ENCODE results near the gene SYNDIG1. TPM values are rescaled to one million over a fixed set of nuclear protein-coding genes. Genes with fewer than 3 reads are reported as not detected.

The SYNDIG1 gene
- total RNA-seq, 2 experiments from 2014 or later: not detected

- H3K27me3 ChIP-seq (ENCODE audit: control insufficient read depth in 1 of 2, insufficient read depth in 2 of 2, low read length in 2 of 2): no peaks in the 10 kb centered on the region
- ATAC-seq (ENCODE audit: poor library complexity) (no peak), DNase-seq (no peak)
- peaks cover 0 to 11% of the 10 kb centered on the region in 2 experiments for H3K9me3 ChIP-seq (ENCODE audit: control insufficient read depth in 1 of 2, insufficient read depth in 1 of 2, low read length in 2 of 2)
- Mint-ChIP-seq H3K4me1 (ENCODE audit: low read depth) (no peaks in the 10 kb centered on the region), H3K9me3 (peaks cover 4% of the 10 kb centered on the region), H3K36me3 (ENCODE audit: low read depth) (no peaks in the 10 kb centered on the region), H3K27me3 (no peaks in the 10 kb centered on the region), H3K27ac (no peak overlapping the region), H3K4me3 (no peak overlapping the region)
- intact Hi-C loops (cut with DNase I, micrococcal nuclease): no loop called here
- H3K4me1 ChIP-seq (ENCODE audit: insufficient read depth, low read length): no peaks in the 10 kb centered on the region
- H3K36me3 ChIP-seq (ENCODE audit: insufficient read depth, low read length): no peaks in the 10 kb centered on the region
- ChIA-PET POLR2A (no interaction called here), CTCF (no interaction called here)
- no peak overlapping the region for H3K27ac ChIP-seq (ENCODE audit: low read depth in 1 of 2, low read length in 2 of 2)
- no peak for TF ChIP-seq CTCF (IDR thresholded peaks at IDR 0.05)
- H3K4me3 ChIP-seq (ENCODE audit: low read length): no peak overlapping the region
Measured at GRCh38 chr20:24533449-24533848, 64.0 kb downstream of the SYNDIG1 start.

- ChIA-PET POLR2A (no interaction called here), CTCF (no interaction called here)
- no peaks in the 10 kb centered on the region for H3K4me1 Mint-ChIP-seq (ENCODE audit: low read depth)
- Histone ChIP-seq H3K36me3 (ENCODE audit: insufficient read depth, low read length) (no peaks in the 10 kb centered on the region), H3K27me3 (ENCODE audit: control insufficient read depth in 1 of 2, insufficient read depth in 2 of 2, low read length in 2 of 2) (no peaks in the 10 kb centered on the region), H3K27ac (ENCODE audit: low read depth in 1 of 2, low read length in 2 of 2) (no peak overlapping the region), H3K4me1 (ENCODE audit: insufficient read depth, low read length) (no peaks in the 10 kb centered on the region), H3K4me3 (ENCODE audit: low read length) (no peak overlapping the region), H3K9me3 (ENCODE audit: control insufficient read depth in 1 of 2, insufficient read depth in 1 of 2, low read length in 2 of 2) (peaks cover 0 to 11% of the 10 kb centered on the region in 2 experiments)
- DNase-seq (no peak), ATAC-seq (ENCODE audit: poor library complexity) (no peak)
- intact Hi-C loops (cut with DNase I, micrococcal nuclease): no loop called here
- H3K27ac Mint-ChIP-seq: no peak overlapping the region
- peaks cover 4% of the 10 kb centered on the region for H3K9me3 Mint-ChIP-seq
- no peak for TF ChIP-seq CTCF (IDR thresholded peaks at IDR 0.05)
- H3K36me3 Mint-ChIP-seq (ENCODE audit: low read depth): no peaks in the 10 kb centered on the region
- H3K4me3 Mint-ChIP-seq: no peak overlapping the region
- H3K27me3 Mint-ChIP-seq: no peaks in the 10 kb centered on the region
Measured at GRCh38 chr20:24534282-24534681, 64.9 kb downstream of the SYNDIG1 start.

GRCh38 chr20:24535941-24536730 lies 66.7 kb downstream of the SYNDIG1 start:
- Mint-ChIP-seq H3K4me3 (no peak overlapping the region), H3K27me3 (no peaks in the 10 kb centered on the region), H3K9me3 (no peaks in the 10 kb centered on the region), H3K36me3 (ENCODE audit: low read depth) (no peaks in the 10 kb centered on the region), H3K27ac (no peak overlapping the region), H3K4me1 (ENCODE audit: low read depth) (no peaks in the 10 kb centered on the region)
- no peak overlapping the region for H3K4me3 ChIP-seq (ENCODE audit: low read length)
- no peaks in the 10 kb centered on the region for H3K36me3 ChIP-seq (ENCODE audit: insufficient read depth, low read length)
- ATAC-seq (ENCODE audit: poor library complexity) (no peak), DNase-seq (no peak)
- H3K27me3 ChIP-seq (ENCODE audit: control insufficient read depth in 1 of 2, insufficient read depth in 2 of 2, low read length in 2 of 2): no peaks in the 10 kb centered on the region
- no peak for TF ChIP-seq CTCF (IDR thresholded peaks at IDR 0.05)
- ChIA-PET POLR2A (no interaction called here), CTCF (no interaction called here)
- H3K4me1 ChIP-seq (ENCODE audit: insufficient read depth, low read length): no peaks in the 10 kb centered on the region
- intact Hi-C loops (cut with DNase I, micrococcal nuclease): no loop called here
- no peak overlapping the region for H3K27ac ChIP-seq (ENCODE audit: low read depth in 1 of 2, low read length in 2 of 2)
- H3K9me3 ChIP-seq (ENCODE audit: control insufficient read depth in 1 of 2, insufficient read depth in 1 of 2, low read length in 2 of 2): peaks cover 0 to 11% of the 10 kb centered on the region in 2 experiments
